ENCODE results near the gene REN. TPM values are rescaled to one million over a fixed set of nuclear protein-coding genes. Genes with fewer than 3 reads are reported as not detected.

The REN gene
- total RNA-seq, 1 experiment from 2014 or later = not detected

DNA sequence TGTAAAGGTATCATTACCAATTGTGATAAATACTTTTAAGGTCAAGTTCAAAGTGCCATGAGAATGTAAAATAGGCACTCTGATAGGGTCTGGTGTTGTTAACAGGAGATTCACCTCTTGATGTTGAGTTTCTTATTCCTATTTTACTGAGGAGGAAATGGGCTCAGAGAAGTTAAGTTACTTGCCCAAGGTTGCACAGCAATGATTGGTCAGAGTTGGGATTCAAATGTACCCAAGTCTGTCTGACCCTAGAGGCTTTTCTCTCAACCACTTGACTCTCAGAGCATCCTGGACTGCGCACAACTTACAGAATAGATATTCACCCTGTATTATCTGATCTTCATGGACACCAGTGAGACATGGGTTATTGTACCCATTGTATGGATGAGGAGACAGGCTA, 59.3 kb downstream of the REN start:
- no peaks in the 10 kb centered on the region for H3K9me3 ChIP-seq (ENCODE audit: control insufficient read depth, low read depth, low read length)
- no peak overlapping the region for H3K4me2 ChIP-seq (ENCODE audit: insufficient read depth, insufficient read length, low read length)
- H3K56ac ChIP-seq (ENCODE audit: insufficient read length, low read depth, low read length) = no peak overlapping the region
- no peak overlapping the region for H2BK12ac ChIP-seq (ENCODE audit: insufficient read length, low read depth, low read length)
- no peak overlapping the region for H3K23ac ChIP-seq (ENCODE audit: insufficient read length, low read depth, low read length)
- H2AFZ ChIP-seq (ENCODE audit: low read length) = no peak overlapping the region
- H4K91ac ChIP-seq (ENCODE audit: insufficient read length, low read depth, low read length) = no peak overlapping the region
- peaks cover 44% of the 10 kb centered on the region; the same call in 1 of the 2 replicates for H3K79me2 ChIP-seq (ENCODE audit: insufficient read depth, low read length)
- no peak overlapping the region for H3K27ac Mint-ChIP-seq
- H3K36me3 Mint-ChIP-seq (ENCODE audit: insufficient read depth in 1 of 3, low read depth in 3 of 3) = peaks cover 0 to 3% (median 0%) of the 10 kb centered on the region in 3 experiments; a peak in 1 of 7 replicates
- peaks cover 72 to 80% of the 10 kb centered on the region in 2 experiments for H3K4me1 Mint-ChIP-seq
- H4K5ac ChIP-seq (ENCODE audit: insufficient read length, low read depth, low read length) = no peak overlapping the region
- no peak overlapping the region for H3K4me3 Mint-ChIP-seq
- H3K4ac ChIP-seq (ENCODE audit: low read depth, low read length) = no peak overlapping the region
- no peaks in the 10 kb centered on the region for H3K9me3 Mint-ChIP-seq
- no peak overlapping the region for H2BK20ac ChIP-seq (ENCODE audit: low read depth, low read length, poor library complexity, severe bottlenecking)
- H3K4me1 ChIP-seq (ENCODE audit: insufficient read depth, low read length) = peaks cover 27% of the 10 kb centered on the region
- TF ChIP-seq, protein P1, sequence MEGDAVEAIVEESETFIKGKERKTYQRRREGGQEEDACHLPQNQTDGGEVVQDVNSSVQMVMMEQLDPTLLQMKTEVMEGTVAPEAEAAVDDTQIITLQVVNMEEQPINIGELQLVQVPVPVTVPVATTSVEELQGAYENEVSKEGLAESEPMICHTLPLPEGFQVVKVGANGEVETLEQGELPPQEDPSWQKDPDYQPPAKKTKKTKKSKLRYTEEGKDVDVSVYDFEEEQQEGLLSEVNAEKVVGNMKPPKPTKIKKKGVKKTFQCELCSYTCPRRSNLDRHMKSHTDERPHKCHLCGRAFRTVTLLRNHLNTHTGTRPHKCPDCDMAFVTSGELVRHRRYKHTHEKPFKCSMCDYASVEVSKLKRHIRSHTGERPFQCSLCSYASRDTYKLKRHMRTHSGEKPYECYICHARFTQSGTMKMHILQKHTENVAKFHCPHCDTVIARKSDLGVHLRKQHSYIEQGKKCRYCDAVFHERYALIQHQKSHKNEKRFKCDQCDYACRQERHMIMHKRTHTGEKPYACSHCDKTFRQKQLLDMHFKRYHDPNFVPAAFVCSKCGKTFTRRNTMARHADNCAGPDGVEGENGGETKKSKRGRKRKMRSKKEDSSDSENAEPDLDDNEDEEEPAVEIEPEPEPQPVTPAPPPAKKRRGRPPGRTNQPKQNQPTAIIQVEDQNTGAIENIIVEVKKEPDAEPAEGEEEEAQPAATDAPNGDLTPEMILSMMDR (conservative IDR thresholded peaks at IDR 0.05) = no peak
- no peak overlapping the region for H2BK5ac ChIP-seq (ENCODE audit: insufficient read length, low read length)
- H3K79me1 ChIP-seq (ENCODE audit: insufficient read depth, low read depth, low read length, poor library complexity, severe bottlenecking) = peaks cover 5% of the 10 kb centered on the region
- no peak overlapping the region for H3K27ac ChIP-seq (ENCODE audit: insufficient read length, low read depth, low read length)
- H3K18ac ChIP-seq (ENCODE audit: insufficient read length, low read depth, low read length) = no peak overlapping the region
- H3K23me2 ChIP-seq (ENCODE audit: insufficient read length, low read depth, low read length, poor library complexity, severe bottlenecking) = no peaks in the 10 kb centered on the region
- H2AK5ac ChIP-seq (ENCODE audit: insufficient read length, low read length) = no peak overlapping the region
- no peak overlapping the region for H2BK120ac ChIP-seq (ENCODE audit: low read depth, low read length, poor library complexity, severe bottlenecking)
- H3K27me3 Mint-ChIP-seq (ENCODE audit: low read depth) = no peaks in the 10 kb centered on the region; the same call in 1 of the 2 replicates
- H4K20me1 ChIP-seq (ENCODE audit: control insufficient read depth, insufficient read depth, insufficient read length) = no peaks in the 10 kb centered on the region
- no peak overlapping the region for H3K14ac ChIP-seq (ENCODE audit: insufficient read depth, low read length)
- no CpG with 5 or more reads among the region's 1 CpG for WGBS (ENCODE audit: extremely low coverage, insufficient read length, low lambda C conversion rate)
- no peak overlapping the region for H3T11ph ChIP-seq (ENCODE audit: low read length)
- H2BK15ac ChIP-seq (ENCODE audit: low read depth, low read length) = no peak overlapping the region
- DNase-seq = no peak
- H3K27me3 ChIP-seq (ENCODE audit: insufficient read depth, low read length) = no peaks in the 10 kb centered on the region
- no peak overlapping the region for H4K8ac ChIP-seq (replicated peaks; ENCODE audit: insufficient read length, low read depth, low read length)
- no peak overlapping the region for H3K9ac ChIP-seq (ENCODE audit: extremely low read depth, insufficient read length, low read length)

All from H9 (cell line).